ENCODE data around the gene PPM1L.

Gene PPM1L

GRCh38 chr3:160806094-160806493, 50.1 kb downstream of the PPM1L start:
- TF ChIP-seq CTCF (IDR thresholded peaks at IDR 0.05; ENCODE audit: low read depth, low read length) = no peak
- H3K4me3 ChIP-seq (ENCODE audit: low read depth, low read length) = no peak overlapping the region

- no peak overlapping the region for H3K4me3 ChIP-seq (ENCODE audit: low read depth, low read length)
- TF ChIP-seq CTCF (IDR thresholded peaks at IDR 0.05; ENCODE audit: low read depth, low read length) = no peak
Observed at GRCh38 chr3:160806686-160807085, 50.7 kb downstream of the PPM1L start.

- no peak overlapping the region for H3K4me3 ChIP-seq (ENCODE audit: low read depth, low read length)
- no peak for TF ChIP-seq CTCF (IDR thresholded peaks at IDR 0.05; ENCODE audit: low read depth, low read length)
Observed at GRCh38 chr3:160808838-160809237, 52.8 kb downstream of the PPM1L start.

GRCh38 chr3:160809453-160809852, 53.4 kb downstream of the PPM1L start:
- no peak overlapping the region for H3K4me3 ChIP-seq (ENCODE audit: low read depth, low read length)
- no peak for TF ChIP-seq CTCF (IDR thresholded peaks at IDR 0.05; ENCODE audit: low read depth, low read length)

- TF ChIP-seq CTCF (IDR thresholded peaks at IDR 0.05; ENCODE audit: low read depth, low read length) = no peak
- no peak overlapping the region for H3K4me3 ChIP-seq (ENCODE audit: low read depth, low read length)
Observed at GRCh38 chr3:160810362-160811236, 54.6 kb downstream of the PPM1L start.

- TF ChIP-seq CTCF (IDR thresholded peaks at IDR 0.05; ENCODE audit: low read depth, low read length) = no peak
- no peak overlapping the region for H3K4me3 ChIP-seq (ENCODE audit: low read depth, low read length)
Observed at GRCh38 chr3:160811237-160811548, 55.2 kb downstream of the PPM1L start.

GRCh38 chr3:160812304-160812703, 56.3 kb downstream of the PPM1L start:
- no peak for TF ChIP-seq CTCF (IDR thresholded peaks at IDR 0.05; ENCODE audit: low read depth, low read length)

More at GRCh38 chr3:160812304-160812703, 56.3 kb downstream of the PPM1L start:
- no peak overlapping the region for H3K4me3 ChIP-seq (ENCODE audit: low read depth, low read length)

Measured in WI38 (cell line).